ENCODE measurements around the gene HAPLN3.
A peak's percentile ranks its signal among the peaks of the same experiment; 100 is the strongest.

The HAPLN3 gene

DNA sequence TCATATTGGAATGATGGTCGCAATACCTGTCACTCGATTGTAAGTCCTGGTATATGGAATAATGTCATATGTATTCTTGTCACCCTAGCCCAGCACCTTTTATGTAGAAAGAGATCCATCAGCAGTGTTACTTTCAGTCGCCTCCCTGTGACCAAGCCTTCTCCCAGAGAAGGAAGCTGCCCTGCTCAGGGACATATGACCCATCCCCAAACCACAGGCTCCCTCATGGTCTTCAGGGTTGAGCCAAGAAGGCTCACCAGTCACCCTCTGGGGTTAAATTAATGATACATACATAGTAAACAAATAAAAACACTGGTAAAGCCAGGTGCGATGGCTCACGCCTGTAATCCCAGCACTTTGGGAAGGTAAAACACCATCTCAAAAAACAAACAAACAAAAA, 22.4 kb upstream of the HAPLN3 start:
- H3K4me1 ChIP-seq: no peaks in the 10 kb centered on the region
- no peaks in the 10 kb centered on the region for H3K36me3 ChIP-seq
- TF ChIP-seq, protein P1, sequence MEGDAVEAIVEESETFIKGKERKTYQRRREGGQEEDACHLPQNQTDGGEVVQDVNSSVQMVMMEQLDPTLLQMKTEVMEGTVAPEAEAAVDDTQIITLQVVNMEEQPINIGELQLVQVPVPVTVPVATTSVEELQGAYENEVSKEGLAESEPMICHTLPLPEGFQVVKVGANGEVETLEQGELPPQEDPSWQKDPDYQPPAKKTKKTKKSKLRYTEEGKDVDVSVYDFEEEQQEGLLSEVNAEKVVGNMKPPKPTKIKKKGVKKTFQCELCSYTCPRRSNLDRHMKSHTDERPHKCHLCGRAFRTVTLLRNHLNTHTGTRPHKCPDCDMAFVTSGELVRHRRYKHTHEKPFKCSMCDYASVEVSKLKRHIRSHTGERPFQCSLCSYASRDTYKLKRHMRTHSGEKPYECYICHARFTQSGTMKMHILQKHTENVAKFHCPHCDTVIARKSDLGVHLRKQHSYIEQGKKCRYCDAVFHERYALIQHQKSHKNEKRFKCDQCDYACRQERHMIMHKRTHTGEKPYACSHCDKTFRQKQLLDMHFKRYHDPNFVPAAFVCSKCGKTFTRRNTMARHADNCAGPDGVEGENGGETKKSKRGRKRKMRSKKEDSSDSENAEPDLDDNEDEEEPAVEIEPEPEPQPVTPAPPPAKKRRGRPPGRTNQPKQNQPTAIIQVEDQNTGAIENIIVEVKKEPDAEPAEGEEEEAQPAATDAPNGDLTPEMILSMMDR (IDR thresholded peaks at IDR 0.05; ENCODE audit: low read depth, low read length): no peak
- no peak overlapping the region for H3K4me3 ChIP-seq (ENCODE audit: low read depth, low read length)
- no peaks in the 10 kb centered on the region for H3K9me3 ChIP-seq
- DNase-seq: no peak
- no peaks in the 10 kb centered on the region for H3K27me3 ChIP-seq

DNA sequence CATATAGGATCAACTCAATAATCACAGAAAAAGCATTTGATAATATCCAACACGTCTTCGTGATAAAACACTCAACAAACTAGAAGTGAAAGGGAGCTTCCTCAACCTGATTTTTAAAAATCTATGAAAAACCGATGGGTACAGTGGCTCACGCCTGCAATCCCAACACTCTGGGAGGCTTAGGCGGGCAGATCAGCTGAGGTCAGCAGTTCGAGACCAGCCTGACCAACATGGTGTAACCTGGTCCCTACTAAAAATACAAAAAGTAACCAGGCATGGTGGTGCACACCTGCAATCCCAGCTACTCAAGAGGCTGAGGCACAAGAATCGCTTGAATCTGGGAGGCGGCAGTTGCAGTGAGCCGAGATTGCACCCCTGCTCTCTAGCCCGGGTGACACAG, 20.0 kb upstream of the HAPLN3 start:
- Histone ChIP-seq H3K4me1 (no peaks in the 10 kb centered on the region), H3K9me3 (no peaks in the 10 kb centered on the region), H3K36me3 (no peaks in the 10 kb centered on the region), H3K4me3 (ENCODE audit: low read depth, low read length) (no peak overlapping the region), H3K27me3 (no peaks in the 10 kb centered on the region)
- TF ChIP-seq, protein P1 (IDR thresholded peaks at IDR 0.05; ENCODE audit: low read depth, low read length): no peak
- DNase-seq: no peak

DNA sequence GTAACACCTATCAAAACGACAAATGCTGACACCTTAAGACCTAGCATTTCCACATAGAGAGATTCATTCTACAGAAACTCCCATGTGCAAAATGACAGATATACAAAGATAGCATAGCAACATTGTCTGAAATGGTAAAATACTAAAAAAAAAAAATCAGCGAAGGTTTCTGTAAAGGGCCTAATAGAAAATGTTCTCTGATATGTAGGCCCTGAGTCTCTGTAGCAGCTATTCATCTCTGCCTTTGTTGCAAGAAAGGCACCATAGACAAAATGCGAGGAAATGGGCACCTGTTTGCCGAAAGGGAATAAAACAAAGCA, 18.5 kb upstream of the HAPLN3 start:
- Histone ChIP-seq H3K9me3 (no peaks in the 10 kb centered on the region), H3K36me3 (no peaks in the 10 kb centered on the region), H3K27me3 (no peaks in the 10 kb centered on the region), H3K4me1 (no peaks in the 10 kb centered on the region), H3K4me3 (ENCODE audit: low read depth, low read length) (peak overlapping the region; percentile 68)
- no peak for DNase-seq
- TF ChIP-seq, protein P1 (IDR thresholded peaks at IDR 0.05; ENCODE audit: low read depth, low read length): no peak

DNA sequence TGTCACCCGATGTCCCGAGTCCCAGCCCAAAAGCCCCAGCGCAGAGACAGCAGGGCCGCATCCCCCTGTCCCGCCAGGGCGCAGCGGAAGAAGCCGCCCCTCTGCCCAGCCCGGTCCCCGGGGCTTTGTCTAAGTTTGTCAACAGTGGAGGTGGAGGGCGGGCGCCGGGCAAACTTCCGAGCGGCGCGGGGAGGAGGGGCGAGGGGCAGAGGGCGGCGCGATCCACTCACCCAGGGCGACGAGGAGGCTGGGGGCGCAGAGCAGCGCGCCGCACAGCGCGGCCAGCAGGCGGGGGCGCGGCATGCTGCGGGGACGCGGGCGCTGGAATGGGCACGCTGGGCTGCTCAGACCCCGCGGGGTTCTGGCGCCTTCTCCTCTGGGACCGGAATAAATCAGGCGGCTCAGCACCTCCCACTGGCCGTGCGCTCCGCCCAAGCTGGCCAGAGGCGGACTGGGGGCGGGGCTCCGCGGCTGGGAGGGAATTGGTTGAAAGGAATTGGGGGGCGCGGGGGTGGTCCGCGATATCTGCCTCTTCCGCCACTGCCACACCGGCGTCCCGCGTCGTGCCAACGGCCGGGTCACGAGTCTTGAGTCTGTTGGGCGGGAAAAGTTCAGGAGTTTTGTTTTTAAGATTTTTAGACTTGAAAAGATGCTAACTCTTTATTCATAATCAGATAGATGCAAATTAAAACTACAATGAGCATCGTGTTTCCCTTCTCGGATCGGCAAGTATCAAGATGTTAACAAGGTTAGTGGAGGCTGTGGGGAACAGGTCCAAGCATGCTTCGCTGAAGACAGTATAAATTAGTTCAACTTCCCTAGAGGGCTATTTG, 17.9 kb upstream of the HAPLN3 start, which contains the start of gene MFGE8:
Gene MFGE8 (minus strand): TSS at position 363 of the 833 bp plus-strand sequence. CDS start 60 bp downstream, at position 303.
- H3K9me3 ChIP-seq: no peaks in the 10 kb centered on the region
- TF ChIP-seq, protein P1 (IDR thresholded peaks at IDR 0.05; ENCODE audit: low read depth, low read length): peak; percentile 11; the same call in 1 of the 2 replicates
- H3K4me3 ChIP-seq (ENCODE audit: low read depth, low read length): peak within 1 kb of the TSS; percentile 68
- peak; percentile 89 for DNase-seq
- no peaks in the 10 kb centered on the region for H3K4me1 ChIP-seq
- no peaks in the 10 kb centered on the region for H3K36me3 ChIP-seq
- no peaks in the 10 kb centered on the region for H3K27me3 ChIP-seq

DNA sequence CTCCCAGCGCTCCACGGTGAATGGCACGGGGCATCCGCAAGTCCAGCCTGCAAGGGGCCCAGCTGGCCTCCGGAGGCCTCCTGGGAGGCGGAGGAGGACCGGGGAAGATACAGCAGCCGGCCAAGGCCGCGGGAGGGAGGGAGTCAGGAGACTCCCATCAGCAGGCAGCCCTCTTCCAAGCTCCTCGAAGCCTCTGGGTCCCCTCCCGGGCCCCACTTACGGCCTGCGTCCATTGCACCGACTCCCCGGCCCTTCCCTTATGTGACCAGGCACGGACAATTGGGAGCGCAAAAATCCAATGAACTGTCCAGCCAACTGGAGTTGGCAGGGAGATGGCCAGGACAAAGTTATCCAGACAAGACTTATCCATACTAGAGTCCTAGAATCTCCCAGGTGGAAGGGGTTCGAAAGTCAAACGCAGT, 17.2 kb upstream of the HAPLN3 start:
- no peaks in the 10 kb centered on the region for H3K4me1 ChIP-seq
- H3K4me3 ChIP-seq (ENCODE audit: low read depth, low read length): peak overlapping the region; percentile 68
- no peak for DNase-seq
- no peaks in the 10 kb centered on the region for H3K36me3 ChIP-seq
- H3K9me3 ChIP-seq: no peaks in the 10 kb centered on the region
- TF ChIP-seq, protein P1 (IDR thresholded peaks at IDR 0.05; ENCODE audit: low read depth, low read length): no peak
- H3K27me3 ChIP-seq: no peaks in the 10 kb centered on the region

DNA sequence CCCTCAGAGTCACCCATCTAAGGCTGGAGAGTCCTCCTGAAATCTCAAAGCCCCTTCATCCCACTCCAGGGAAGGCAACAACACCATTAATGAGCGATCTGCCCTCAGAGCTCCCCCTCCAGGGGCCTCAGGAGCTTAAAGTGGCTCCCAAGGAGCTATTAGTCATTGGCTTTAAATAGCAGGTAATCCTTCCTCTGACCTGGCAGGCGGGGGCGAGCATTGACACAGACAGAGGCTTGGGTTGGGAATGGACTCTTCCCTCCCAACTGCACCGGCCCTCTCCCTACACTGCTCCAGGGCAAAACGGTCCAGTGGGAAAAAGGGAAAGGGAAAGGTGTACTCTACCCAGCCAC, 16.4 kb upstream of the HAPLN3 start:
- Histone ChIP-seq H3K4me3 (ENCODE audit: low read depth, low read length) (no peak overlapping the region), H3K9me3 (no peaks in the 10 kb centered on the region), H3K36me3 (no peaks in the 10 kb centered on the region), H3K27me3 (no peaks in the 10 kb centered on the region), H3K4me1 (no peaks in the 10 kb centered on the region)
- TF ChIP-seq, protein P1 (IDR thresholded peaks at IDR 0.05; ENCODE audit: low read depth, low read length): no peak
- no peak for DNase-seq
